Stimulated activated CD8-positive, alpha-beta memory T cell treated with anti-CD3 and anti-CD28 coated beads, Interleukin-15, amount 100 ng/mL, for 4 hours (primary cell): ENCODE data around the gene HSCB.
A peak's percentile ranks its signal among the peaks of the same experiment; 100 is the strongest.
"Not testable (repeated sequence)": the region's sequence is repeated elsewhere in the genome, so short reads cannot be mapped to it uniquely, and the experiment has no call there.

Experiments used
- DNase-seq, 2 donors: peaks; one replicate each; pipeline ENCODE4 v3.0.0-alpha.2; 2020; ENCODE audit warnings: low read depth in 2 of 2

Gene HSCB

GRCh38 chr22:28741785-28742561 lies at the start of gene HSCB, which contains the start of gene CHEK2:
TSS of gene HSCB (plus strand) at chr22:28742039. CDS start at chr22:28742096, 57 bp downstream.
TSS of gene CHEK2 (minus strand) at chr22:28741820. CDS start at chr22:28734721, 7,099 bp downstream.
- DNase-seq: peak; percentile 93 to 97

DNA sequence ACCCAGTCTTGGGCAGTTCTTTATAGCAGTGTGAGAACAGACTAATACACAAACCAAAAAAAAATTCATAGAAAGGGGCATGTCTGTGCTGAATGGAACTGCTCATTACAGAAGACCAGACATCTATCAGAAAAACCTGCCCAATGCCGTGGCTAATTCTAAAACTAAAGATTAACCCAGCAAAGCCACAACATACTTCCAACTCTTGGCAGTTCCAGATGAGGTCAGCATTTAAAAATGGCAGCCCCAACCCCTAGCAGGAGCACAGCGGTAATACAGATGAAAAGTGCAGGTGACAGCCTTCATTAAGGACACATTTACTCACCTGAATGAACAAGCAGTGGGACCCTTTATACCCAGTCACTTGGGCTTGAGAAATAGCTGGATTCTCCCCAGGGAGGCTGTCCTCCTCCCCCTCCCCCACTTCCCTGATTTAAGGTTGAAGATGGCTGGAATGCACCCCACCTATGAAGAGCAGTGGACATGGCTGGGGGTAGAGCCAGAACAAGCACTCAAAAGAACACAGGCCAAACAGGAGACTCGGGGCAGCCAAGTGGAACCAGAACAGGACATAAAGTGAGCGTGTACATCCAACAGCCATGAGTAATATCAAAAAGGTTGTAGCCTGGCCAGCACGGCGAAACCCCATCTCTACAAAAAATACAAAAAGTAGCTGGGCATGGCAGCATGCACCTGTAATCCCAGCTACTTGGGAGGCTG lies 48.6 kb upstream of the HSCB start:
- DNase-seq: not testable (repeated sequence)

DNA sequence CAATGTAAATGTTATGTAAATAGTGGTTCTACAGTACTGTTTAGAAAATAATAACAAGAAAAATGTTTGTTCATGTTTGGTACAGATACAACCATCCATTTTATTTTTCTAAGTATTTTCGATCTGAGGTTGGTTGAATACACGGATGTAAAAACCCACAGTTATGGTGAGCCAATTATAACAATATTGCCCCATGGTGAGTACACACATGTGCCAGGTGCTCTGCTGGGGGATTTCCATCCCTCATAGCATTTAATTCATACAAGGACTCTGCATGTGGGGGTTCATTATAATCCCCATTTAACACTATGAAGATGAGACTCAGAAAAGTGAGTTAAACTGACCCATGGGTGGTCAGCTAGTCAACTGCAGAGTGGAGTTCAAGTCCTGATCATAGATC lies 38.9 kb upstream of the HSCB start:
- DNase-seq: no peak

- no peak for DNase-seq
Observed at GRCh38 chr22:28703436-28703835, 38.4 kb upstream of the HSCB start.

DNA sequence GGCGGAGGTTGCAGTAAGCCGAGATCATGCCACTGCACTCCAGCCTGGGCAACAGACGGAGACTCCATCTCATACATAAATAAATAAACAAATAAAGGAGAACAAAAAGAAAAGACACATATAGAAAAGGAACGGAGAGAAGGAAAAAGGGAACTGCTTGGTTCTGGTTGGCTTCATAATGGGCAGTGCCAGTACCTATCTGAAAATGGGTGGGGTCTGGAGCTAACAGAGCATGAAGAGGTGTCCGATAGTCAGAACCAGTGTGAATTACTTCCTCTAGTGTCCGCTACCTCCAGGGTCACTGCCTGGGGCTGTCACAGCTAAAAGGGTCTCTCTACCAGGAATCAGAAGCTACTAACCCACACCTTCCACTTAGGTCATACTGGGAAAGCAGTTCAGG lies 35.0 kb upstream of the HSCB start:
- no peak for DNase-seq

DNA sequence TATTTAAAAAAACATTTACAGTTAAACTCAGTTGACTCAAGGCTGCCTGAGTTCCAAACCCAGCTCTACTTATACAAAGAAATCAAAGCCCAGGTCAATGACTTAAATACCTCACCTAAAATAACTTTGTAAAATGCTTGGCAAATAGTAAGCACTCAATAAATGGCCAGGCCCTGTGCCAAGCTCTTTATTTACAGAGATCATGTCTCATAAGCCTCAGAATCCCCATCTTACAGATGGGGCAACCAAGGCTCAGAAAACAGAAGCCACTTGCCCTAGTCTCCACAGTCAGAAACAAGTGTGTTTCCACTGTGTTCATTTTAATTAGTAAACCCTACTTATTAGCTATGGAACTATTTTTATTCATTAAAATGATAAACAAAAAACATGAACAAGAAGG lies 31.7 kb upstream of the HSCB start:
- no peak for DNase-seq

DNA sequence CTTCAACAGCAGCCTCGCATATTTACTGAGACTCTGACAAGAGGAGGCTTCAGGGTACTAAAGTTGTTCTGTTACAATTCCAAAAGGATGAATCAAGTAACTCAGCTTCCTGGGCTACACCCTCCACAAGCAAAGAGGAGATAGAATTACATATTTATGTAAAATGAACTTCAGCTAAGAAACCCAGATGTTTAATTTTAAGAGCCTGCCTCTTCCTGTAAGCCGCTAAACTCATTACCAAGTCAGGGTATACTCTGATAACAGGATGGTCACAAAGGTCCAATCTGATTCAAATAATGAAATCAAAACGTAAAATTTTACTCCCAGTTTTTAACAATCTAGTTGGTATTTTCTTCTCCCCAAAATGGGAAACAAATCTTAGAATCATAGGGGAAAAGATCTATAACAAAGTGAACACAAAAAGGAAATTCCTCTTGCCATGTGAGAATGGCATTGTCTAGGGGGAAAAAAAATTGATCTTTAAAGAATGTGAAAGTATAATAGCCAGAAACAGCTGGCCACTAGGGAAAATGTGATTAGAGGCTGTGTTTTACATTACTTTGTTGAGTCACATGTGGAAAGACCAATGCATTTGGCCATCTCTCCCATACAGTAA lies 31.2 kb upstream of the HSCB start:
- no peak for DNase-seq

- DNase-seq: no peak
Observed at GRCh38 chr22:28711341-28711740, 30.5 kb upstream of the HSCB start.

DNA sequence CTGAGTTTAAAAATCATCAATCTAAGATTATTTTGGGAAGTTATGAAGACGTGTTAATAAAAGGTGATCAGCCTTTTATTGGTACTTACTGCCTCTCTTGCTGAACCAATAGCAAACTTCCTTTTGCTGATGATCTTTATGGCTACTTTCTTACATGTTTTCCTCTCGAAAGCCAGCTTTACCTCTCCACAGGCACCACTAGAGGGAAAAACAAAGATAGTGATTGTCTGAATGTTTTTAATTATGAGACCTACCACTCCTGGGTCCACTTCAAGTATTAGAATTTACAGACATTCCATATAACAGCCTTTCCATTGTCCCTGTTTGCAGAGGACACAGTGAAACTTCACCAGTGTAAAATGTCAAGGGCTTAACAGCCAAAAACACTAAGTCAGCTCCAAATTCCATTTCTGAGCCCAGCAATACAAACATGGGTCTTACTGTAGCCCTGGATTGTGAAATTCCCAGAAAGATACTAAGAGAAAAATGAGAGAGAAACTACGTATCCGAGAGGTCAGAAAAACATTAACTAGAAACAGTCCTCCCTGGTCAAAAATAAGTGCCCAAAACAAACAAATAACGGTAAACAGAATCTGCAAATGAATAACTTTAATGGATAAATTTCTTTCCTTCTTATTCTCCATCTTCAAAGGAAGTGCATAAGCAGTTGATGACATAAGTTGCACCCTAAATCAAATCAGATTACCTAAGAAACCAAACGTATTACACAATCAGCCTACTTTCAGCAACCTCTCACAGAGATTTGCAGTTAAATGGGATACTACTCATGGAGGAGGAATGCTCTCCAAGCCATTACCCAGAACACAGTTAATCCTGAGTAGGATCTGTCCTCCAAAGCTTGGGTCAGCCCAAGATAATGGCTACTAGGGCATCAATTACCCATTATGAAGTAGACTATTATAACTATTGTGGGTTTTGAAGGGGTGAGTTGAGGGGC lies 29.7 kb upstream of the HSCB start:
- no peak for DNase-seq

DNA sequence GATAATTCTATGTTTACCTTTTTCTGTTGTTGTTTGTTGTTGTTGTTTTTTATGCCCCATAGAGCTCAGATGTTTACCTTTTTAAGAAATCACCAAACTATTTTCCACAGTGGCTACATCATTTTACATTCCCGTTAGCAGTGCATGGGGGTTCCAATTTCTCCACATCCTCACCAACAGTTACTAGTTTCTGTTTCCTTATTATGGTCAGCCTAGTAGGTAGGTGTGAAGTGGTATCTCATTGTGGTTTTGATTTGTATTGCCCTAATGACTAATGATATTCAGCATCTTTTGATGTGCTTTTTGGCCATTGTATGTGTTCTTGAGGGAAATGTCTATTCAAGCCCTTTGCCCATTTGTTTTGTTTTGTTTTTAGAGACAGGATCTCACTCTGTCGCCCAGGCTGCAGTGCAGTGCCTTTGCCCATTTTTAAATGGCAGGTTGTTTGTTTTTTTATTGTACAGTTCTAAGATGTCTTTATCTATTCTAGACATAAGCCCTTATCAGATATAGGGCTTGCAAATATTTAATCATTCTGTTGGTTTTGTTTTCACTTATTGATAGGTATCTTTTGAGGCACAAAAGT lies 27.7 kb upstream of the HSCB start:
- DNase-seq: no peak

GRCh38 chr22:28715611-28716010 lies 26.2 kb upstream of the HSCB start:
- DNase-seq: no peak

- DNase-seq: no peak
Observed at GRCh38 chr22:28716686-28717085, 25.2 kb upstream of the HSCB start.

GRCh38 chr22:28718044-28718443 lies 23.8 kb upstream of the HSCB start:
- DNase-seq: no peak

DNA sequence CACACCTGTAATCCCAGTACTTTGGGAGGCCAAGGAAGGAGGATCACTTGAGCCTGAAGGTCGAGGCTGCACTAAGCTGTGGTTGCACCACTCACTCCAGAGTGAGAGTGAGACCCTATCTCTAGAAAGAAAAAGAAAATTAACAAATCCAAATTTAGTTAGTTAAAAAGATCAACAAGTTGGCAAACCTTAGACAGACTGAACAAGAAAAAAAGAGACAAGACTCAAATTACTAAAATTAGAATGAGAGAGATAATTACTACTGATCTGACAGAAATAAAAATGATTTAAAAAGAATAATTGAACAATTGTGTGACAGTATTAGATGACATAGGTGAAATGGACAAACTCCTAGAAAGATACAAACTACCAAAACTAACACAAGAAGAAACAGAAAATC lies 13.8 kb upstream of the HSCB start:
- no peak for DNase-seq

- DNase-seq: no peak
Observed at GRCh38 chr22:28728621-28729313, 13.1 kb upstream of the HSCB start.

DNA sequence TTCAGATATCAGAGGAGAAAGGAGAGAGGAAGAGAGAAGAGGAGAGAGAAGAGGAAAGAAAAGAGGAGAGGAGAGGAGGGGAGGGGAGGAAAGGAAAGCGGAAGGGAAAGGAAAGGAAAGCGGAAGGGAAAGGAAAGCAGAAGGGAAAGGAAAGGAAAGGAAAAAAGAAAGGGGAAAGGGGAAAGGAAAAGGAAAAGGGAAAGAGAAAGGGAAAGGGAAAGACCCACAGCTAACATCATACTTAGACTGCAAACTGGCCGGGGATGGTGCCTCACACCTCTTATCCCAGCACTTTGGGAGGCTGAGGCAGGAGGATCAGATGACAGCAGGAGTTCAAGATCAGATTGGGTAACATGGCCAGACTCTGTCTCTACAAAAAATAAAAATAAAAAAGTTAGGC lies 11.7 kb upstream of the HSCB start:
- DNase-seq: no peak

DNA sequence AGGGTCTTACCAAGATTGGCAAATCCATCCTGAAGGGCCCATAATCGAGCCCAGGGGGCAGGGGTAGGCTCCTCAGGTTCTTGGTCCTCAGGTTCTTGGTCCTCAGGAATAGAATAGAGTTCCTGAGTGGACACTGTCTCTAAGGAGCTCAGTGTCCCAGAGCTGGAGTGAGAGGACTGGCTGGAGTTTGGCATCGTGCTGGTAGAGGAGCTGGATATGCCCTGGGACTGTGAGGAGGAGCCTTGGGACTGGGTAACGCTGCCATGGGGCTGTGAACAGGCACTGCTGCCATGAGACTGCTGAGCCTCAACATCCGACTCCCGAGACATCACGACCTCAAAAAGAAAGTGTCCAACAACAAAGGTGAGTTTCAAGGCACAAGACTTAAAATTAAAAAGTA lies 7.4 kb upstream of the HSCB start:
- DNase-seq: no peak

- no peak for DNase-seq
Observed at GRCh38 chr22:28736301-28737155, 5.3 kb upstream of the HSCB start.

DNA sequence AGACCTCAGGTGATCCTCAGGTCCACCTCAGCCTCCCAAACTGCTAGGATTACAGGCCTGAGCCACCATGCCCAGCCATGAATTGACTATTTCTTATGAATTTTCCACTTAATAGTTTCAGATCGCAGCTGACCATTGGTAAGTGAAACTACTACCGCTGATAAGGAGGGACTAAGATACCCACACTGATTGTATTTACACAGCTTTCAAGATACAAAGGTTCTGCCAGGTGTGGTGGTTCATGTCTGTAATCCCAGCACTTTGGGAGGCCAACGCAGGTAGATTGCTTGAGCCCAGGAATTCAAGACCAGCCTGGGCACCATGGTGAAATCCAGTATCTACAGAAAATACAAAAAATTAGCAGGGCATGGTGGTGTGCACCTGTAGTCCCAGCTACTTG lies 4.1 kb upstream of the HSCB start:
- DNase-seq: no peak

DNA sequence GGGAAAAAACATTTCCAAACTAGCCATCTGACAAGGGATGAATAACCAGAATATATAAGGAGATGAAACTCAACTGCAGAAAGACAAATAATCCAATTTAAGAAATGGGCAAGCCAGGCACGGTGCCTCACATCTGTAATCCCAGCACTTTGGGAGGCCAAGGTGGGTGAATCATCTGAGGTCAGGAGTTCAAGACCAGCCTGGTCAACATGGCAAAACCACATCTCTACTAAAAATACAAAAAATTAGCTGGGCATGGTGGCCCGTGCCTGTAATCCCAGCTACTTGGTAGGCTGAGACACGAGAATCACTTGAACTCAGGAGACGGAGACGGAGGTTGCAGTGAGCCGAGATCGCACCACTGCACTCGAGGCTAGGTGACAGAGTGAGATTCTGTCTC lies 3.0 kb upstream of the HSCB start:
- not testable (repeated sequence) for DNase-seq
